Transverse colon (tissue), 4 donors: ENCODE results near the gene PML. TPM values are rescaled to one million over a fixed set of nuclear protein-coding genes. Genes with fewer than 3 reads are reported as not detected.
"Not testable (repeated sequence)": the region's sequence is repeated elsewhere in the genome, so short reads cannot be mapped to it uniquely, and the experiment has no call there.

ENCODE experiments used
- DNase-seq: peaks from one replicate; pipeline ENCODE4 v3.0.0-alpha.2; 2019
- H3K27ac ChIP-seq, 4 donors: fragments of 200-600 bp; sonication (generic); 2 replicates each; pipeline ENCODE4 v1.5.1; 2016 to 2018; ENCODE audit warnings: inconsistent platforms in 4 of 4
- H3K27me3 ChIP-seq: fragments of 200-600 bp; sonication (generic); 2 replicates; pipeline ENCODE4 v1.5.1; 2017; ENCODE audit warnings: inconsistent platforms
- H3K36me3 ChIP-seq, 4 donors: fragments of 200-600 bp; sonication (generic); 2 replicates each; pipeline ENCODE4 v1.5.1; 2017 to 2019; ENCODE audit warnings: inconsistent platforms in 4 of 4
- H3K4me1 ChIP-seq, 4 donors: fragments of 200-600 bp; sonication (generic); 2 replicates each; pipeline ENCODE4 v1.5.1; 2017 to 2020; ENCODE audit warnings: inconsistent platforms in 4 of 4
- H3K4me3 ChIP-seq, 4 donors: fragments of 200-600 bp; sonication (generic); 1 replicate in 1 of 4; 2 replicates in 3 of 4; pipeline versions ENCODE4 v1.5.1 to v1.6.1; 2017 to 2019; ENCODE audit warnings: inconsistent platforms in 4 of 4
- H3K9me3 ChIP-seq, 2 donors: fragments of 200-600 bp; sonication (generic); 2 replicates each; pipeline ENCODE4 v1.5.1; 2017 to 2019; ENCODE audit warnings: inconsistent platforms in 2 of 2
- CTCF ChIP-seq, 5 experiments: fragments of 200-600 bp in 3 of 5; fragments of 450-650 bp in 2 of 5; sonication (generic) in 3 of 5; IDR thresholded peaks; 1 replicate in 2 of 5; 2 replicates in 3 of 5; pipeline ENCODE4 v1.5.1; 2016 to 2017; ENCODE audit warnings: antibody characterized with exemption in 5 of 5, inconsistent platforms in 3 of 5, mild to moderate bottlenecking in 2 of 5, moderate library complexity in 1 of 5
- EP300 ChIP-seq: sonication (generic); formaldehyde crosslinking; IDR thresholded peaks from one replicate; pipeline ENCODE4 v1.6.1; 2017; ENCODE audit warnings: antibody characterized with exemption, low read depth
- POLR2A ChIP-seq: fragments of 450-650 bp; IDR thresholded peaks from one replicate; pipeline ENCODE4 v1.6.1; 2016; ENCODE audit warnings: antibody characterized with exemption, mild to moderate bottlenecking, moderate library complexity
- POLR2AphosphoS5 ChIP-seq, 3 donors: sonication (generic); formaldehyde crosslinking; IDR thresholded peaks; one replicate each; pipeline ENCODE4 v1.6.1; 2016; ENCODE audit warnings: antibody characterized with exemption in 3 of 3
- WGBS, 2 donors: methylation state at CpG; one replicate each; pipeline ENCODE4 v1.1.5; 2018; ENCODE audit warnings: low coverage in 1 of 2; 5-methylcytosine and 5-hydroxymethylcytosine counted together
- in situ Hi-C, 4 donors: fragments of 200-750 bp; cut with MboI; loops; one replicate each; pipeline versions ENCODE4 v1.15.0 to v1.15.1; 2017; ENCODE audit warnings: low sequenced_read_pairs in 3 of 4, low pct_ligation_motif_present in 1 of 4, low pct_unique_long_range_greater_than_20kb in 1 of 4
- intact Hi-C: fragments of 100-400 bp; cut with DNase I; formaldehyde crosslinking; loops from one replicate; pipeline ENCODE4 v1.15.1; 2023; ENCODE audit warnings: low total_unique reads
- total RNA-seq, 4 donors: library from RNA; depleted of rRNA; stranded (reverse); fragments of >200 nt; gene quantifications; one replicate each; pipeline ENCODE4 v1.1.0, GENCODE V29; 2016

The PML gene
- total RNA-seq, 4 donors from 2014 or later, result 35.1 to 128 (median 70.0) TPM

DNA sequence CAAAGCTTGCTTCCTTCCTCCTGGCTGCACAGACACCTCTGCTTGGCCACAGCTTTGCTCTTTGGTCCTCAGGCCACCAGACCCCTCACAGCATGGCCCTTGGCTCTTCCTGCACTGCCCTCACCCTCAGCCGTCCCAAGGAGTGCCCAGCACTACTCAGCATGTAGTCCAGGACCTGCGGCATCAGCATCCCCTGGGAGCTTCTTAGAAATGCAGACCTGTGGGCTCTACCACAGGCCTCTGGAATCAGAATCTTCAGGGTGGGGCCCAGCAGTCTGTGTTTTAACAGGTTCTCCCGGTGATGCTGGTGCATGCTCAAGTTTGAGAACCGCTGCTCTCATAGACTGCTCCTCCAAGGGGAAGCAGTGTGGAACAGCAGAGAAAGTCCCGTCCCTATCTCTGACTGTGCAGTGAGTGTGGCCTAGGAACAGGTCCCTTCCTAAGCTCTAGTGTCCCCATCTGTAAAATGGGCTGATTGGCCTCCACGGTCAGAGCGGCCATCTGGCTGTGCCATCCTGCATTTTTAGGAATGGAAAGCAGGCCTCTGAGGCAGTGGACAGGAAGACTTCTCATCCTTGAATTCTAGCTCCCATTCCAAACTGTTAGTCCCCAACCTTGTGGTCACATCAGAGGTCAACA, 51.2 kb downstream of the PML start:
- intact Hi-C loops, result no loop called here
- 76% methylated on average over 7 of the region's 7 CpGs; no CpG with 5 or more reads in 1 of the 2 donors for whole genome bisulfite sequencing, 2 donors
- no peak for TF ChIP-seq POLR2AphosphoS5 (IDR thresholded peaks at IDR 0.05)
- no peak for TF ChIP-seq CTCF (IDR thresholded peaks at IDR 0.05)
- no peak for TF ChIP-seq EP300
- TF ChIP-seq POLR2A, result no peak

DNA sequence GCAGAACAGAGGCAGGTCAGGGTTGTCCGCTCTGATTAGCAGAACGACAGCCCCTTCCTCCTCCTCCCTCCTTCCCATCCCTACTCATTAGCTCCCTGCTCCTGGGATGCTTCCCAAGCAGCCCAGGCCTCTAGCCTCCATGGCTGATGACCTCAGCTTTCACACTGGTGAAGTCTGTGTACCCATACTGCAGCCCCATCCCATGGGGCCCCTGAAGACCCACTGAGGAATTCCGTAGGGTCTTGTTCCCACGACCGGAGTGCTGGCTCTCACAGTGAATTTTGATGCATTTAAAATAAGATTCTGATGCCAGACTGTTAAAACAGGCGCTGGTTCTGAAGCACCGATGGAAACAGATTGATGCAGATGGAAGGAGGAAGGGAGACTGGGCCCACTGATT, 51.8 kb downstream of the PML start:
- intact Hi-C loops (no loop called here), in situ Hi-C loops (no loop called here)
- Histone ChIP-seq H3K36me3 (no peaks in the 10 kb centered on the region), H3K9me3 (no peaks in the 10 kb centered on the region), H3K27me3 (no peaks in the 10 kb centered on the region), H3K27ac (no peak overlapping the region), H3K4me3 (no peak overlapping the region), H3K4me1 (peaks cover 4 to 23% (median 9%) of the 10 kb centered on the region in 4 donors)
- WGBS, 2 donors, result 74% methylated on average over 7 of the region's 7 CpGs; no CpG with 5 or more reads in 1 of the 2 donors
- TF ChIP-seq CTCF (IDR thresholded peaks at IDR 0.05), result no peak
- TF ChIP-seq POLR2A, result no peak
- TF ChIP-seq EP300, result no peak
- TF ChIP-seq POLR2AphosphoS5 (IDR thresholded peaks at IDR 0.05), result no peak
- DNase-seq, result no peak

More for the DNA sequence above, 51.2 kb downstream of the PML start:
- H3K27ac ChIP-seq, result no peak overlapping the region
- H3K27me3 ChIP-seq, result no peaks in the 10 kb centered on the region
- H3K4me3 ChIP-seq, result no peak overlapping the region
- in situ Hi-C loops, result no loop called here
- no peak for DNase-seq
- peaks cover 4 to 23% (median 8%) of the 10 kb centered on the region in 4 donors for H3K4me1 ChIP-seq
- no peaks in the 10 kb centered on the region for H3K36me3 ChIP-seq
- no peaks in the 10 kb centered on the region for H3K9me3 ChIP-seq

DNA sequence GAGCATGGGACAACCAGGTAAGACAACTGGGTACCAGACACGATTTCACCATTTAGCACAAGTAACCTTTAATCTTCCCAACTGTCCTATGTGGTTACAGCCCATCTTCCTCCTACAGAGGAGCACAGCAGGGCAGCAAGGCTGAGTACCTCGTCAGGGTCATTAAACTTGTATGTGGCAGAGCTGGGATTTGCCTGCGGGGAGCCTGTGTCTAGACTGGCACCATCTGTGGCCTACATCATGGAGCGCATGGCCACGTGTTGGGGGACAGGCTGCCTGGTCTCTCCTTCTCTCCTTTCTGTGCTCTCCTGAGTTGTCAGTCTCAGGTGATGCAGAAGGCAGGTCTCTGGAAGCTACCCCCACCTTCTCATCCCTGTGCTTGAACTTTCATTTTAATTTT, 55.6 kb downstream of the PML start:
- WGBS, 2 donors, result 68 to 100% methylated on average over 2 to 5 of the region's 5 CpGs
- no peak overlapping the region for H3K4me3 ChIP-seq
- H3K27me3 ChIP-seq, result no peaks in the 10 kb centered on the region
- TF ChIP-seq CTCF (IDR thresholded peaks at IDR 0.05) (no peak), EP300 (no peak), POLR2A (no peak), POLR2AphosphoS5 (IDR thresholded peaks at IDR 0.05) (no peak)
- no peaks in the 10 kb centered on the region for H3K9me3 ChIP-seq
- H3K4me1 ChIP-seq, result peaks cover 10 to 49% (median 26%) of the 10 kb centered on the region in 4 donors
- in situ Hi-C loops, result loop anchor here in 2 of 4 donors (10.0 to 25.0 kb wide), 2 partner anchors 75 to 1262 kb away; no protein-coding TSS in a partner anchor
- H3K36me3 ChIP-seq, result no peaks in the 10 kb centered on the region
- no peak for DNase-seq
- H3K27ac ChIP-seq, result peak overlapping the region; percentile 71 to 84 (median 78)
- intact Hi-C loops, result no loop called here

GRCh38 chr15:74050556-74051234, 56.2 kb downstream of the PML start:
- intact Hi-C loops (no loop called here), in situ Hi-C loops (loop anchor here in 2 of 4 donors (10.0 to 25.0 kb wide), 2 partner anchors 74 to 1262 kb away; no protein-coding TSS in a partner anchor)
- Histone ChIP-seq H3K27me3 (no peaks in the 10 kb centered on the region), H3K36me3 (no peaks in the 10 kb centered on the region), H3K27ac (peak overlapping the region; percentile 71 to 84 (median 78)), H3K4me1 (peaks cover 10 to 49% (median 26%) of the 10 kb centered on the region in 4 donors), H3K9me3 (no peaks in the 10 kb centered on the region), H3K4me3 (no peak overlapping the region)
- WGBS, 2 donors, result 75 to 89% methylated on average over 8 of the region's 8 CpGs
- DNase-seq, result no peak
- no peak for TF ChIP-seq POLR2A

DNA sequence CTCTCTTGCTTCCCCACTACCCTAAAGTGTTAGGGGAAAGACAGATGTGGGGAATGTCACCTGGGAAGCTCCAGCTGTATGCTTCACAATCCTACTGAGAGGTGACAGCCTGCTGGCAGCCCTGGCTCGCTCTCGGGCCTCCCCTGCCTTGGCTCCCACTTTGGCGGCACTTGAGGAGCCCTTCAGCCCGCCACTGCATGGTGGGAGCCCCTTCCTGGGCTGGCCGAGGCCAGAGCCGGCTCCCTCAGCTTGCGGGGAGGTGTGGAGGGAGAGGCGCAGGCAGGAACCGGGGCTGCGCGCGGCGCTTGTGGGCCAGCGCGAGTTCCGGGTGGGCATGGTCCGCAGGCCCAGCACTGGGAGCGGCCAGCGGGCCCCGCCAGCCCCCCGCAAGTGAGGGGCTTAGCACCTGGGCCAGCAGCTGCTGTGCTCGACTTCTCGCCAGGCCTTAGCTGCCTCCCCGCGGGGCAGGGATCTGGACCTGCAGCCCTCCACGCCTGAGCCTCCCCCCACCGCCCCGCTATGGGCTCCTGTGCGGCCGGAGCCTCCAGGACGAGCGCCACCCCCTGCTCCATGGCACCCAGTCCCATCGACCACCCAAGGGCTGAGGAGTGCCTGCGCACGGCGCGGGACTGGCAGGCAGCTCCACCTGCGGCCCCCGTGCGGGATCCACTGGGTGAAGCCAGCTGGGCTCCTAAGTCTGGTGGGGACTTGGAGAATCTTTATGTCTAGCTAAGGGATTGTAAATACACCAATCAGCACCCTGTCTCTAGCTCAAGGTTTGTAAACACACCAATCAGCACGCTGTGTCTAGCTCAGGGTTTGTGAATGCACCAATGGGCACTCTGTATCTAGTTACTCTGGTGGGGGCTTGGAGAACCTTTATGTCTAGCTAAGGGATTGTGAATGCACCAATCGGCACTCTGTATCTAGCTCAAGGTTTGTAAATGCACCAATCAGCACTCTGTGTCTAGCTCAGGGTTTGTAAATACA, 58.0 kb downstream of the PML start:
- intact Hi-C loops, H3K4me3 ChIP-seq, DNase-seq, H3K36me3 ChIP-seq, H3K27me3 ChIP-seq, H3K9me3 ChIP-seq: not testable (repeated sequence)
- 87% methylated on average over 42 of the region's 42 CpGs; no CpG with 5 or more reads in 1 of the 2 donors for WGBS, 2 donors
- H3K4me1 ChIP-seq, result peaks cover 10 to 49% (median 26%) of the 10 kb centered on the region in 4 donors
- peak overlapping the region; percentile 71 to 84 (median 78) for H3K27ac ChIP-seq
- in situ Hi-C loops, result loop anchor here in 2 of 4 donors (10.0 to 25.0 kb wide), 2 partner anchors 72 to 1260 kb away; no protein-coding TSS in a partner anchor
